ENCODE results near the gene LRRTM4. TPM values are rescaled to one million over a fixed set of nuclear protein-coding genes. Genes with fewer than 3 reads are reported as not detected.

The LRRTM4 gene
- polyA plus RNA-seq, 3 donors from 2014 or later = not detected

DNA sequence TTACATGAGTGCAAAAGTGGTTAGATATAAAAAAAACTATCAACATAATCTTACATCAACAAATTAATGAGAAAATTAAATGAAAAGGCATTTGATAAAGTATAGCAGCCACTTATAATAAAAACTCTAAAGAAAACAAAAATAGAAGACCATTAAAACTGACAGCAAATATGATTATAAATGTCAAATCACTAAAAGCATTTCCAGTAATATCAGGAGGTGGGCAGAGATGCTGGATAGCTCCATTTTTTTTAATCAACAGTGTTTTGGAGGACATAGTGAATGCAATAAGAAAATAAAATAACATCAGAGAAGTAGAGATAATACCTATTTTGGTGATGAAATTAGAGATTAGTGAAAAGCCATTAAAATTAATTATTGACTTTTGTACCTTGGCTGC, 173.4 kb downstream of the LRRTM4 start:
- no peaks in the 10 kb centered on the region for H3K27me3 Mint-ChIP-seq (ENCODE audit: low read depth in 3 of 3)
- H3K27ac Mint-ChIP-seq = no peak overlapping the region
- no peak overlapping the region for H3K4me3 Mint-ChIP-seq
- H3K9me3 Mint-ChIP-seq = peaks cover 6 to 34% (median 15%) of the 10 kb centered on the region in 6 donors
- no peaks in the 10 kb centered on the region for H3K36me3 Mint-ChIP-seq
- H3K4me1 Mint-ChIP-seq = no peaks in the 10 kb centered on the region
- no peak for DNase-seq

DNA sequence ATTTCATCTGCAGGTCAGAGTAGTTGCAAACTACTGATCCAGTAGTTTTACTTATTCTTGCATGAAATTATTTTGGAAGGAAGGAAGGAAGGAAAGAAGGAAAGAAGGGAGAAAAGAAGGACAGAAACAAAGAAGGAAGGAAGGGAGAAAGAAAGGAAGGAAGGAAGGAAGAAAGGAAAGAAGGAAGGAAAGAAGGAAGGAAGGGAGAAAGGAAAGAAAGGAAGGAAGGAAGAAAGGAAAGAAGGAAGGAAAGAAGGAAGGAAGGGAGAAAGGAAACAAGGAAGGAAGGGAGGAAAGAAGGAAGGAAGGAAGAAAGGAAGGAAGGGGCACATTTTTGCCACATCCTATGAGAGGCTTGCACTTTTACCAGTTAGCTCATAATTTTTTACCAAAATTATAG, 186.2 kb downstream of the LRRTM4 start:
- no peaks in the 10 kb centered on the region for H3K4me1 Mint-ChIP-seq
- no peak overlapping the region for H3K27ac Mint-ChIP-seq
- peaks cover 0 to 6% (median 0%) of the 10 kb centered on the region in 3 donors for H3K36me3 Mint-ChIP-seq
- H3K27me3 Mint-ChIP-seq (ENCODE audit: low read depth in 3 of 3) = peaks cover 0 to 2% (median 0%) of the 10 kb centered on the region in 3 donors
- no peak for DNase-seq
- H3K9me3 Mint-ChIP-seq = peaks cover 8 to 67% (median 44%) of the 10 kb centered on the region in 6 donors
- H3K4me3 Mint-ChIP-seq = no peak overlapping the region

DNA sequence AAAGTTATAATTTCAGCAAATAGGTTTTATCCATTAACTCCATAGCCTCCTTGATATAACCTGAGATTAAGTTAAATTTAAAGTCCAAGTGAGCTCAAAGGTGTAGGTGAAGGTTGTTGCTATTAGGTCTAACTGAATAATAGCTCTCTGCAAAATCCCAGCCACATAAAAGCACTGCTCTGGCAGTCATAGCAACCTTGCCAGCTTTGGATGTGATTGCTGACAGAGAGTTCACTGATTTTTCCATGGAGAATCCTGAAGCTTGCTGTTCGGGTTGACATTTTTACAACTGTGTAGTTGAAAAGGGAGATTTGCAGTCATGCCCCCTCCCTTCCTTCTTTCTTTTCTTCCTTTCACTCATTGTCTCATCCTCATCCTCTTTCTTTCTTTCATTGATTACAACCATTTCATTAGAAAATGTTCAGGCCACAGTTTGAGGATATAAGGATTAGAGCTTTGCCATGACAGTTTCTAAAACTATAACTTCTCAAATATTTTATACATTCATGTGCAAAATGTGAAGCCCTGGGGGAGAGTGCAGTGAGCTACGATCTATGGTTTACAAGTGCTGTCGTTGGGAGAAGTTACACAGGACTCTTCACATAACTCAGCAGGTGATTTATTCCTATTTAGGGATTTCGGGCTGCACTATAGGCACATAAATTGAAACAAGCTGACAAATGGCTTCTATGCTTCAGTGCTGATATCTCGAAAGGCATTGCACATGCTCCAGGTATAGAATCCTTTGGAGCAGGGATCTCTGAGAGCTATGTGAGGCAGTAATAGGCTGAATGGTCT, 193.8 kb downstream of the LRRTM4 start:
- no peaks in the 10 kb centered on the region for H3K4me1 Mint-ChIP-seq
- peaks cover 0 to 6% (median 0%) of the 10 kb centered on the region in 3 donors for H3K36me3 Mint-ChIP-seq
- no peak overlapping the region for H3K27ac Mint-ChIP-seq
- no peak overlapping the region for H3K4me3 Mint-ChIP-seq
- H3K9me3 Mint-ChIP-seq = peaks cover 6 to 65% (median 34%) of the 10 kb centered on the region in 6 donors
- H3K27me3 Mint-ChIP-seq (ENCODE audit: low read depth in 3 of 3) = peaks cover 0 to 2% (median 0%) of the 10 kb centered on the region in 3 donors
- no peak for DNase-seq

DNA sequence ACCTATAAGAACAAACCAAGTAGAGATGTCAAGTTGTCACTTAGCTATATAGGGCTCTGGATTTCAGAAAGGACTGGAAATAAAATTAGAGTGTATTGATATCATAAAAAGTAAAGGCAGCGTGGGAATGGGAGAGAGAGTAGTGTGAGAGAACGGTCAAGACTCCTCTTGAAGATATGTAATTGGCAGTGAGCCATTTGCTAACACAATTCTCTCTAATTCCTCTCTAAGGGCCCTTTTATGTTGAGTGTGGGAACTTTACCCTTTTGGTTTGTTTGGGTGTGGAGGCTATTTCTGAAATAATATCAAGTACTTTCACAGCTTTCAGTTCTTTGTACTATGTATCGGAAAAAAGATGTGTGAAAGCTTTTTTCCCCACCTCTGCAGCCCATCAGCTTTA, 196.8 kb downstream of the LRRTM4 start:
- H3K36me3 Mint-ChIP-seq = no peaks in the 10 kb centered on the region
- H3K27ac Mint-ChIP-seq = no peak overlapping the region
- H3K9me3 Mint-ChIP-seq = peaks cover 3 to 57% (median 25%) of the 10 kb centered on the region in 6 donors
- DNase-seq = no peak
- no peaks in the 10 kb centered on the region for H3K4me1 Mint-ChIP-seq
- H3K4me3 Mint-ChIP-seq = no peak overlapping the region
- H3K27me3 Mint-ChIP-seq (ENCODE audit: low read depth in 3 of 3) = peaks cover 0 to 2% (median 0%) of the 10 kb centered on the region in 3 donors

DNA sequence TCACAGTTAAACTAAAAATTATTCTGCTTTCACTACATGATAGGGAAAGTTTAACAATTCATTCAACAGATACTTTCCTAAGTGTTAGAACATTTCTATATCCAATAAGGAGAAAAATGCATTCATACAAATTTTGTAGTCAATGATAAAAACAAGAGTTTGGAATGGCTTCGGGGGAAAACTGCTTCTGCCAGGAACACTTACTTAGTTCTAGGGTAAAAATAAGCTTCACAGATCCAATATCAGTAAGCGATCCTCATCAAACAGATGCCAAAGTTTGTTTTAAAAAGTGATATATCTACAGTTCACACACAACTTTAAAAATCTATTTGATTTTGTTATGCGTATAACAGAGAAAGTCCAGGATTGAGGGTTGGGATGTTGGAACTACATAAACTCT, 199.7 kb downstream of the LRRTM4 start:
- H3K27me3 Mint-ChIP-seq (ENCODE audit: low read depth in 3 of 3) = peaks cover 0 to 2% (median 0%) of the 10 kb centered on the region in 3 donors
- peaks cover 3 to 59% (median 22%) of the 10 kb centered on the region in 6 donors for H3K9me3 Mint-ChIP-seq
- no peaks in the 10 kb centered on the region for H3K36me3 Mint-ChIP-seq
- no peak for DNase-seq
- no peaks in the 10 kb centered on the region for H3K4me1 Mint-ChIP-seq
- H3K27ac Mint-ChIP-seq = no peak overlapping the region
- H3K4me3 Mint-ChIP-seq = no peak overlapping the region

DNA sequence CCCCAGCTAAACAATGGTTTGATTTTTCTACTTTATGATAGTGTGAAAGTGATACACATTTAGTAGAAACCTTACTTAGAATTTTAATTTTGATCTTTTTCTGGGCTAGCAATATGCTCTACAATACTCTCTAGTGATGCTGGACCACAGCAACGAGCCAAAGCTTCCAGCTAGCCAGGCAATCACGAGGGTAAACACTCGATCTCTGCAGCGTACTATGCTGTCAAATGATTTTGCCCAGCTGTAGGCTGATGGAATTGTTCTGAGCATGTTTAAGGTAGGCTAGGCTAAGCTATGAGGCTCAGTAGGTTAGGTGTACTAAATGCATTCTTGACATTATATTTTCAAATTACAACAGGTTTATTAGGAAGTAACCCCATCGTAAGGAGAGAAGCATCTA, 207.5 kb downstream of the LRRTM4 start:
- Mint-ChIP-seq H3K9me3 (peaks cover 8 to 58% (median 22%) of the 10 kb centered on the region in 6 donors), H3K27me3 (ENCODE audit: low read depth in 3 of 3) (no peaks in the 10 kb centered on the region), H3K36me3 (peaks cover 0 to 4% (median 4%) of the 10 kb centered on the region in 3 donors), H3K4me3 (no peak overlapping the region), H3K27ac (no peak overlapping the region), H3K4me1 (no peaks in the 10 kb centered on the region)
- no peak for DNase-seq

DNA sequence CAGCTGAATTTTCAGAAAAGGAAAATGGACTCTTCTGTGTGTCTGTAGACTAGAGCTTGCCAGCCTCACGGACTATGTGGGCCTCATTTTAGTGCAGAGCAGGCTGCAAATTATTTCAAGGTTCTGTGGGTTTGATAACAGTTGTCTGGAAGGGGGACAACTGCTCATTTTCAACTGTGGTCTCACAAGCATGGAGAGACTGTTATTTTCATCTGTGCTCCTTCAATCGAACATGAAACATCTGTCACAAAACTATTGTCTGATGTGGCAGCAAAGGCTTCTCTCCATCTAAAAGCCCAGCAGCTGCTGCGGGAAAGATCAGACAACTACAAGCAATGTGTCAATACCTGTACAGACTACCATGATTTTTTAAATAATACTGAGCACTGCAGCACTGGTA, 211.8 kb downstream of the LRRTM4 start:
- H3K9me3 Mint-ChIP-seq = peaks cover 4 to 52% (median 19%) of the 10 kb centered on the region in 6 donors
- no peaks in the 10 kb centered on the region for H3K27me3 Mint-ChIP-seq (ENCODE audit: low read depth in 3 of 3)
- no peak for DNase-seq
- H3K27ac Mint-ChIP-seq = no peak overlapping the region
- no peak overlapping the region for H3K4me3 Mint-ChIP-seq
- peaks cover 0 to 4% (median 4%) of the 10 kb centered on the region in 3 donors for H3K36me3 Mint-ChIP-seq
- no peaks in the 10 kb centered on the region for H3K4me1 Mint-ChIP-seq

DNA sequence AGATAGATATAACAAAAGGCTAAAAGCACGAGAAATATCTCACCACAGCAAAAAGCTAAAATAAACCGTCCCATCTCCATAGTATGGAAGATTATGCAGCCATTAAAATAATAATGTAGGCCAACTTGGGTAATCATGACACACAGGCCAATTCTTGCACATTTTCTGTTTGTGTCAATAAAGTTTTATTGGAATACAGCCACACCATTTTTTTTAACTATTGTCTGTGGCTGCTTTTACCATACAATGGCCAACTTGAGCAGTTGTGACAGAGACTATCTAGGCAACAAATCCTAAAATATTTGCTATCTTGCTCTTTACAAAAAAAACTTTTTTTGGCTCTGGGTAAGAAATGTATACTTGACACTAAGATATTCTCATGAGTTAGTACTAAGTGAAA, 212.5 kb downstream of the LRRTM4 start:
- Mint-ChIP-seq H3K9me3 (peaks cover 4 to 52% (median 18%) of the 10 kb centered on the region in 6 donors), H3K4me3 (no peak overlapping the region), H3K4me1 (no peaks in the 10 kb centered on the region), H3K27me3 (ENCODE audit: low read depth in 3 of 3) (no peaks in the 10 kb centered on the region), H3K27ac (no peak overlapping the region), H3K36me3 (peaks cover 0 to 4% (median 4%) of the 10 kb centered on the region in 3 donors)
- no peak for DNase-seq

DNA sequence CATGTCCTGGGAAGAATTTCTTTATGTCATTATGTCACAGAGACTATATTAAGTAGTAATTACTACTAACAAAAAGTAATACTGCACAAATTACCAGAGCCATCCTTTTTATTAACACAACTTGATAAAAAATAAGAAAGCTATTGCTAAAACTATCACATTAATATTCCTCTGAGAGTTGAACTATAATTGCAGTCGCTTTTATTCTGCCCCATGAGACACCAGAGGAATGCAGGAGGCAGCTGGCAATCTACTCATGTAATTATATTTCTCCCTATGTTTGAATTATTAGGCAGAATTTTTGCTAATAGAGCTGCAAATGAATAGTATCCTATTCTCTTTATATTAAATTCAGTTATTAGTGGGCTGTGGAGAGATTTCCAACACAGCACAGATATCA, 220.7 kb downstream of the LRRTM4 start:
- H3K4me3 Mint-ChIP-seq = no peak overlapping the region
- H3K36me3 Mint-ChIP-seq = no peaks in the 10 kb centered on the region
- no peak overlapping the region for H3K27ac Mint-ChIP-seq
- H3K4me1 Mint-ChIP-seq = no peaks in the 10 kb centered on the region
- no peak for DNase-seq
- H3K27me3 Mint-ChIP-seq (ENCODE audit: low read depth in 3 of 3) = no peaks in the 10 kb centered on the region
- H3K9me3 Mint-ChIP-seq = peaks cover 6 to 28% (median 14%) of the 10 kb centered on the region in 6 donors

DNA sequence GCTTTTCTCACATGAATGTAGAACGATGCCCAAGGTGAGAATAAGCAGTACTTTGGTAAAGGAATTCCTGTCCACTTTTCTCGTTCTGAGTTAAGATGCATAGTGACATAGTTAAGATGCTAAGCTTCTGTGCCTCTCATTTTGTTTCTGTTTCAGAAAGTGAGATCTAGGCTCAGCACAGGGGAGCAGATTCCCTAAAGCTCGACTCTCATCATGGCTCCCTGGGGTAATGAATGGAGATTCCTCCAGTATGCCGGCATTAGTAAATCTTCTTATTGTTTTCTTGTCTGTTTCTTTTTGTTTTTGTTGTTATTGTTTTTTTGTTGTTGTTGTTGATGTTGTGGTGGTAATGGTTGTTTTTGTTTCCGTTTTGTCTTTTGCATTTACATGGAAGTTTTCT, 225.4 kb downstream of the LRRTM4 start:
- Mint-ChIP-seq H3K36me3 (no peaks in the 10 kb centered on the region), H3K9me3 (peaks cover 4 to 29% (median 12%) of the 10 kb centered on the region in 6 donors), H3K4me1 (no peaks in the 10 kb centered on the region), H3K27ac (no peak overlapping the region), H3K4me3 (no peak overlapping the region), H3K27me3 (ENCODE audit: low read depth in 3 of 3) (no peaks in the 10 kb centered on the region)
- DNase-seq = no peak

DNA sequence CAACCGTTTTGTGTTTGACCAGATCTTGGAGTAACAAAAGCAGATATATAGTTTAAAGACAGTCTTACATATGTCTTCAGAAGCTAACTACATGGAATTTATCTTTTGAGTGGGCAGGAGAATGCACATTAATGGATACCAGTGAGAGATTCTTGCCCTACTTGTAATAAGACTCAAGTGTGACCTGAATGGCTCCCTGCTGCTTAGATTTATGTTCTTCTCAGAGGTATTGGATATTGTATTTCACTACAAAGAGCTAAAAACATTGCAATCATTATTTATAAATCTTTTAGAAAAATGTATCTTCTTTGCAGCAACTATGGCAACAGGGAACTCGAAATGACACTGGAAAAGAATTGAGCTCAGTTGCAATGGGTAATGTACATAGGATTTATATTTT, 227.7 kb downstream of the LRRTM4 start:
- Mint-ChIP-seq H3K27me3 (ENCODE audit: low read depth in 3 of 3) (peaks cover 0 to 2% (median 0%) of the 10 kb centered on the region in 3 donors), H3K4me1 (no peaks in the 10 kb centered on the region), H3K27ac (no peak overlapping the region), H3K4me3 (no peak overlapping the region), H3K9me3 (peaks cover 5 to 33% (median 17%) of the 10 kb centered on the region in 6 donors), H3K36me3 (no peaks in the 10 kb centered on the region)
- no peak for DNase-seq

DNA sequence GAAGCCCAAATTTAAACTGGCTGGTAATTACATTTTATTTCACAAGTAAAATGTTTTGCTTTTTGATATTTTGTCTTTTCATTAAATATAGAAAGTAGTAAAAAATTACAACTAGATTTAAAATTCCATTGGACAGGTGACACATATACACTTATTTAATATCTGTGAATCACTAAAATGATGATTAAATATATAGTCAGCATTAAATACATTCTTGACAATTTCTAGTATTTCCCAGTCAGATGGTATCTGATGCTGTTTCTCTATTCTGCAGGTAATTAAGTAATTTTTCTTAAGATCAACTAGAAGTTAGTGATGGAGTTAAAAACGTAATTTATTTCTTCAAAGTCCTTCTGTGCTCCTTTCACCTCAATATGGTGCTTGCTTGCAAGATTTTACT, 237.8 kb downstream of the LRRTM4 start:
- no peak for DNase-seq
- Mint-ChIP-seq H3K9me3 (peaks cover 8 to 37% (median 21%) of the 10 kb centered on the region in 6 donors), H3K36me3 (peaks cover 0 to 3% (median 0%) of the 10 kb centered on the region in 3 donors), H3K27ac (no peak overlapping the region), H3K4me1 (no peaks in the 10 kb centered on the region), H3K27me3 (ENCODE audit: low read depth in 3 of 3) (peaks cover 0 to 2% (median 2%) of the 10 kb centered on the region in 3 donors), H3K4me3 (no peak overlapping the region)

DNA sequence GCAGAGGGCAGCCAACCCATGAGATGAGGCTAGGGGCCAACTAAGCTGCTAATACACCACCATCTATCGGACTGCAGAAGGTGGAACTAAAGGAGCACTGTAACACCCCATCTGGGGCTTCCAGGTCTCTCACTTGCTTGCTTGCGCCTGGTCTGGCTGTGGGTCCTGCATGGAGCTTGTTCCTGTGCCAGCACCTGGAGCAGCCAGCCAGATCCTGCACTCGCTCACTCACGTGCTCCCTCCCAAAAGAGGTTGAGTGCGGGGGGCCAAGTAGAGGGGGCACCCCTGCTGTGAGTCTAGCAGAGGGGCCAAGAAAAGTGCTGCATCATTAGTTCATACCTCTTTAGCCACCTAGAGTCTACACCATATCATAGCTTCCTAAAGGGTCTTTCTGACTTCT, 250.9 kb downstream of the LRRTM4 start:
- Mint-ChIP-seq H3K9me3 (peaks cover 20 to 67% (median 29%) of the 10 kb centered on the region in 6 donors), H3K36me3 (no peaks in the 10 kb centered on the region), H3K4me1 (no peaks in the 10 kb centered on the region), H3K4me3 (no peak overlapping the region), H3K27me3 (ENCODE audit: low read depth in 3 of 3) (peaks cover 0 to 2% (median under 1%) of the 10 kb centered on the region in 3 donors), H3K27ac (no peak overlapping the region)
- DNase-seq = no peak

DNA sequence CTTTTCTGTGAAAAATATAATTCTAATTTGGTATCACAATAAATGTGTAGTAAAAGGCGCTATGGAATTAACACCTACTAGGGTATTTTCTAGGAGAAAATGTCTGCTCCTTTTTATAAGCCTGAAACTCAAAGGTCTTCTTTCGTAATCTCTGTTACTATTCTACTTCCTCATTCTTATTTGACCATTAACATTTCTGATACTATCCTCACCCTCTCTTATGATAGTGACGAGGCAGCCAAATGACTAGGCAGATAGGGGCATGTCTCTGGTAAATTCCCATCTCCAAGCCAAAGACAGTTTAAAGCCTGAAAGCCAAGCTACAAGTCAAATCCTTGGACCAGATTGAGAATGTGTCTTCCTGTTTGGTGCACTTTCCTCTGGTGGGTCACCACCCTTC, 251.7 kb downstream of the LRRTM4 start:
- Mint-ChIP-seq H3K4me3 (no peak overlapping the region), H3K9me3 (peaks cover 19 to 67% (median 35%) of the 10 kb centered on the region in 6 donors), H3K4me1 (no peaks in the 10 kb centered on the region), H3K36me3 (no peaks in the 10 kb centered on the region), H3K27me3 (ENCODE audit: low read depth in 3 of 3) (peaks cover 0 to 2% (median 2%) of the 10 kb centered on the region in 3 donors), H3K27ac (no peak overlapping the region)
- DNase-seq = no peak
